RPMI8226 (cell line): ENCODE measurements around the gene DEDD2.

ENCODE experiments used
- DNase-seq: peaks from one replicate; pipeline ENCODE4 v3.0.0-alpha.2; 2015

DEDD2 gene

GRCh38 chr19:42168206-42168605 lies 49.3 kb downstream of the DEDD2 start:
- DNase-seq, result no peak

GRCh38 chr19:42166316-42166715 lies 51.2 kb downstream of the DEDD2 start:
- DNase-seq, result no peak

GRCh38 chr19:42165146-42165545 lies 52.3 kb downstream of the DEDD2 start:
- DNase-seq, result no peak

- no peak for DNase-seq
Observed at GRCh38 chr19:42161616-42162263, 55.7 kb downstream of the DEDD2 start.

GRCh38 chr19:42159942-42160341 lies 57.5 kb downstream of the DEDD2 start:
- no peak for DNase-seq

- DNase-seq, result no peak
Observed at GRCh38 chr19:42158926-42159325, 58.6 kb downstream of the DEDD2 start.

GRCh38 chr19:42156571-42156970 lies 60.9 kb downstream of the DEDD2 start:
- DNase-seq, result no peak

- no peak for DNase-seq
Observed at GRCh38 chr19:42155796-42156195, 61.7 kb downstream of the DEDD2 start.

- peak; percentile 5 for DNase-seq
Observed at GRCh38 chr19:42154471-42155323, 62.8 kb downstream of the DEDD2 start.

GRCh38 chr19:42153672-42154433 lies 63.6 kb downstream of the DEDD2 start:
- DNase-seq, result no peak

GRCh38 chr19:42152910-42153671 lies 64.4 kb downstream of the DEDD2 start:
- DNase-seq, result no peak

- no peak for DNase-seq
Observed at GRCh38 chr19:42151782-42152684, 65.4 kb downstream of the DEDD2 start.

GRCh38 chr19:42150911-42151361 lies 66.5 kb downstream of the DEDD2 start:
- DNase-seq, result no peak

- DNase-seq, result no peak
Observed at GRCh38 chr19:42150364-42150763, 67.1 kb downstream of the DEDD2 start.

- DNase-seq, result no peak
Observed at GRCh38 chr19:42149447-42150202, 67.9 kb downstream of the DEDD2 start.
